HG02840 (cell line): Measurements from ENCODE around the gene ZFP64.

Source experiments
- ATAC-seq: cut with Tn5 transposase; IDR thresholded peaks from one replicate; pipeline ENCODE4 v1.9.1; 2021; ENCODE audit warnings: mild to moderate bottlenecking, moderate library complexity, moderate number of reproducible peaks; ENCODE audit not compliant: unreplicated experiment, low FRiP score

ZFP64 gene

DNA sequence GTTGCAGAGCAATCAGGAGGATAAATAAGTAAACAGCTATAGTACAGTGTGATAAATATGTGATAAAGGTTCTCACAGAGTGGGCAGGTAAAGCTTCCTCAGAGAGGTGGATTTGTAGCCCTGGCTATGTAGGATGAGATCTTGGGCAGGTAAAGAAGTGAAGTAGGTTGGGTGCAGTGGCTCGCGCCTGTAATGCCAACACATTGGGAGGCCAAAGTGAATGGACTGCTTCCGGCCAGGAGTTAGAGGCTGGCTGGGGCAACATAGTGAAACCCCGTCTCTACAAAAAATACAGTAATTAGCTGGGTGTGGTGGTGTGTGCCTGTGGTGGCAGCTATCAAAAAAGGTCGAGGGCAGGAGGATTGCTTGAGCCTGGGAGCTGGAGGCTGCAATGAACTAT lies 72.9 kb downstream of the ZFP64 start:
- no peak for ATAC-seq

DNA sequence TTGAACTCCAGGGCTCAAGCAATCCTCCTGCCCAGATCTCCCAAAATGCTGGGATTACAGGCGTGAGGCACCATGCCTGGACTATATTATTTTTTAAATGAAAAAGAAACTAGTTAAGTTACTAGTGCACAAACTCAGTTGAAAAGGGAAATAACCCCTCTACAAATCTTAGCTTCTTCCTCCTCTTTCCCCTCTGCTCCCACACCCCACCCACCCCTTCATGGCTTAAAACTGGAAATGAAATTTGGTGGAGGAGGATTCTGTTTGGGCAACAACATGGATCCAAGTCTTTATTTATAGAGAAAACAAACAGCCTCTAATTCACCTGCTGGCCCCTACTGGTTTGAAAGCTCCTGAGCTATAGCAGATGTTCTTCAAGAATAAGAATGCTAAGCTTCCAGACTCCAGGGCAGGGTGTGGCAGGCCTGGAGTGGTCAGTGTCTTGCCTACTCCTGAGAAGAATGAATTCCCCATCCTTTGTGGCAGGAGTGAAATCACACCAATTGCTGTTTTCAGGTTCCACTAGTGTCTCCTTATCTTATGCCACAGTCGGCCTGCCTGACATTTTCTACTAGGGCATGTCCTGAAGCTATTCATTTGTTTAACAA lies 73.5 kb downstream of the ZFP64 start:
- ATAC-seq: no peak

DNA sequence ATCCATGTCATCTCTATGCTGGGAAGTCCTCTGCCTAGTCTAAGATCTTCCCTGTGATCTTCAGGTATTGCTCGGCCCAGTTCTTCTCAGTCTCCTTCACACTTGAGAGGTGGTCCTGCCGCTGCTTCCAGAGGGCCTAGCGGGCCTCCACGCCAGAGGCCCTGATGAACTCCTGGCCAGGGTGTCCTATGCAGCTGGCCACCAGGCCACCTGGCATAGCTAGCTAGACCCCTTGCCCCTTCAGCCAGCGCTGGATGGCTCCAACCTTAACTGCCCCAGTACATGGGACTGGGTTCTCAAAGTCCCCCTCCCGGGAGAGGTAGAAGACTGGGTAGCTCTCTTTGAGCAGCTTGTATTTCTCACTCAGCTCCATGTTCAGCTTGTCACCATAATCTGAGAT lies 81.1 kb downstream of the ZFP64 start:
- no peak for ATAC-seq

DNA sequence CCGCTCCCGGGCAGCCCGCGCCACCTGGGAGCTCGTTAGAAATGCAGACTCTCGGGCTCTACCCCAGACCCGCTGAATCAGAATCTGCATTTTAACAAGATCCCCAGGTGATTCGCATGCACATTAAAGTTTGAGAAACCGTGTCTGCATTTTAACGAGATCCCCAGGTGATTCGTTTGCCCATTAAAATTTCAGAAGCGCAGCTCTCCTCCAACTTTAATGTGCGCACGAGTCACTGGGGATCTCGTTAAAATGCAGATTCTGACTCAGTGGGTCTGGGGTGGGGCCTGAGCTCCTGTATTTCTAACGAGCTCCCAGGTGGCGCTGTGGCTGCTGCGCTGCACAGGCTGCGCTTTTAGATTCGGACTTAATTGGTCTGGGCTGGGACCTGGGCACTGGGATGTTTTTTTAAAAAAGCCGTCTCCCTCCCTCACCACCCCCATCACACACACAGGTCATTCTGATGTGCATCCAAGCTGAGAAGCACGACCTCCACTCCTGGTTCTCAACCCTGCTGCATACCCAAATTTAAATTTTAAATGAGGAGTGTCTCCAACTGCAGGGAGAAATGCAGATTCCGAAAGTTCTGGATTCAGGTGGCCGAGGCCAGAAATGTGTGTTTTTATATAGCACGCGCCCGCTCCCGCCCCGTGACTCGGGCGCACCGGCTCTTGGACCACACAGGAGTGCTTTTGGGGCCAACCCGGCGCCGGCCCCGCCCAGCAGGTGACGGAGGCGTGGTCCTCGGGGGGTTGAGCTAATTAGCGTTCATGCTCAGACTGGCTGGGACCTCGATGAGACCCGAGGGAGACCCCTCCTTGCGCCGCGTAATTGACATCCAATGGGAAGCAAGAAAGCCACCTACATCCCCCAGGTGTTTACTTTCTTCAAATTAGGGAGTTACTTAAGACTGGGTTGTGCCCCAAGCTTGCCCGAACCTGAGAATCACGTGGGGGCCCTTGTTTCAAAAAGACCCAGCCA lies 85.8 kb downstream of the ZFP64 start:
- ATAC-seq: no peak

DNA sequence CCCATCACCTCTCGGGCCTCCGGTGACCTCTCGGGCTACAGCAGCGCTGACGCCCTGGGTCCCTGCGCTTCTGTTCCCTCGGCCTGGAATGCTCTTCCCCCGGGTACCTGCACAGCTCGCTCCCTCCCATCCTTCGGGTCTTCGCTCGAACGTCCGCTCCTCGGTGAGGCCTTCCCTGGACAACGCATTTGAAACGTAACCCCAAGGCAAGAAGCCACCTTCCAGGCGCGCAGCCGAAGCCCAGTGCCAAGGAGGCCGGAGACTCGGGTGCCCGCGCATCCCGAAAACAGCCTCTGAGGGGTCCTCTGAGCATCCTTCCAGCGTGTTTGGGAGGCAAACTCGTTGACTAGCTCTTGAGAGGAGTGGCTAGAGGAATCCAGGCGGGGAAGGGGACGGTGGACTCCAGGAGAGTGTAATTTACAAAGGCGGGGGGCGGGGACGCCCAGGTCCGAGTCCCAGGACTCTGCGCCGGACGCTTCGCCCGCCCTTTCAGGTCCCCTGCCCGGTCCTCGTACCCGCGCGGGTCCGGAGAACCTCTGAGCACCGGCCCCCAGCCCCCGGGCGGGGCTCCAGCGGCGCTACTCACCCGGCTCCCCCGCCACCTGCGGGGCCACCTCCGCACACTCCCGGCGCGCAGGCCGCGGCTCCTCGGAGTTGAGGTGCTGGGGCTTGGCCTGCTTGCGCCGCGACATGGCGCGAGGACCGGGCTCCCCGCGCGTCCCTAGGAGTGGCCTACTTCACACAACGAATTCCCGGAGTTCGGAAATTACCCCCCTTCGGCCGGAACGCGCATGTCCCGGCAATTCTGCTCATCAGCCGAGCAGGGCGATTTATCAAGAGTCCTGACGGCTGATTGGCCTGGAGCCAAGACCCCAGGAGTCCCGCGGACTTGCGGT lies 86.8 kb downstream of the ZFP64 start:
- ATAC-seq: no peak

DNA sequence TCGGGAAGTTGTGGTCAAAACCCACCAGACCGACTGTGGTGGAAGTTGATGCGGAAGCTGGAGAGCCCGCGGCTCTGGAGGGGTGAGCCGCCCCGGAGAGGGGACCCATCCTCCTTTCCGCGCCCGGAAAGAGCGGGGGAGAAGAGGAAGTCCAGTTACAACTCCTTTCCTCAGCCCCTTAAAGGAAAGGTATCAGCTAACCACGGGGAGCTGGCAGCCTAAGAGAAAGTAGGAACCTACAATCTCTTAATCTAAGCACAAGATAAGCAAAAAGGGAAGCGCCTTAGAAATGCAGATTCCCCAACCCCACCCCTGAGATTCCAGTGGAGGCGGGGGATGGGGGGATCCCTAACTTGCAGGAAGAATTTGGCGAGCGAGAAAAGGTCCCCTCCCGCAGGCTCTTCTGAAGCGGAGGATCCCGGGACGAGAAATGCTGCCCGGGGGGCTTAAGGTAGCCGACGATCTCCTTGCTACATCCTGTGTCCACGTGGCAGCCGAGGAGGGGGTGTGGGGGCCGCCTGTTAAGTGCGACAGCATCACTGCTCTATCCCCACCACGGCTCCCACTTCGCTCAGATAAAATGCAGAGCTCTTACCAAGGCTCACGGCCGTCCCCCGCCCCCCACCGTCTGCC lies 87.5 kb downstream of the ZFP64 start:
- no peak for ATAC-seq

DNA sequence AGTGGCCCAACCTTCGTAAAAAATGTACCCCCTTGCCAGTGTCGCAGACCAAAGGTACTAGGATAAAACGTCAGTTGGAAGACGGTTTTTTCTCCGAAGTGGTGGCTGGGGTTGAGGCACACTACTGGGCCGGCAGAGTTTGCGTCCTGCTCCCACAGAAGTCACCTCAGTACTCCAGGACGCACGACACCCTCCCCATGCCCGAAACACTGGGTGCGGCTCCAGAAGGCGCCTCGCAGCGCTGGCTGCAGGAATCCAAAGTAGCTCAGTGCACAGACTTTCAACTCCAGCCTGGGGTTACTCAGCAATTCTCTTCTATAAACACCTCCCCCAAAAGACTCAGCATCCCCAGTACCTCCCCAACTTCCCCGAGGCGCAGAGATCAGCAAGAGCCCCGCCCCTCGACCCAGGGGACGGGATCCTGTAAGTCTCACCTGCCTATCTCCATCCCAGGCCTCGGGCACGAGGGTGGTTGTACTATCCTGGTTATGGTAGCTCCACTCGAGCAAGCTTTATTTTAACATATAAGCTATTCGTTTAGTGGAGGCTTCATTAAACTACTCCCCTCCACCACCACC lies 88.2 kb downstream of the ZFP64 start:
- ATAC-seq: no peak

DNA sequence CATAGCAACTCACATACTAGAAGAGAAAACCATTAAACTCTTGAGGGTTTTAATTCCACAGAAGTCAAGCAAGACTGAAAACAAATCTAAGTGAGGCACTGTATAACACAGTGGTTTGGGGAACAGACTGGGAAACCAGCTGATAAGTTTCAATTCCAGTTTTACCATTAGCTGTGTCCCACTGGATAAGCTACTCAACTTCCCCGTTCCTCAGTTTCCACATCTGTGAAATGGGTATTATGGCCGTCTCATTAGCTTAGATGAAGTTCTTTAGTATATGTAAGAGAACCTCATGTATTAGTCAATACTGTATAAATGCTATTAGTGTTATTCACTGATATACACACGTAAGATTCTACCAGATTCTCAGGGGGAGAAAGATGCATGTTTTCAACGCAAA lies 89.0 kb downstream of the ZFP64 start:
- no peak for ATAC-seq

DNA sequence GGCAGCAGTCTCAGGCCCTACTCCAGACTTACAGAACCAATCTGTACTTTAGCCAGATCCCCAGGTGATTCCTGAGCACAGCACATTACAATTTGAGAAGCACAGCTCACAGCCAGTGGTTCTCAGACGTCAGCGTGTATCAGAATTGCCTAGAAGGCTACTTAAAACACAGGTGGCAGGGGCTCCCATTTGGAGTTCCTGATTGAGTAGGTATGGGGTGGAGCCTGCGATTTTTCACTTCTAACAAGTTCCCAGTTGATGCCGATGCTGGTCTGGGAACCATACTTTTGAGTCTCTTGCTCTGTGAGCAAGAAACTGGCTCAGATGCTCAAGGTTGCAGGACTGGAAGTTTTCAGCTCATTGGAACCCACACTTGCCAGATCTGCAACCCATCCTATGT lies 89.5 kb downstream of the ZFP64 start:
- no peak for ATAC-seq
